K562 (cell line): ENCODE results near the gene PPM1N. TPM values are rescaled to one million over a fixed set of nuclear protein-coding genes. Genes with fewer than 3 reads are reported as not detected.
A peak's percentile ranks its signal among the peaks of the same experiment; 100 is the strongest.

ENCODE experiments used
- HDAC1 ChIP-seq, 2 experiments: fragments of 450-650 bp; IDR thresholded peaks; 2 replicates each; pipeline ENCODE4 v1.6.1; 2016 to 2017; ENCODE audit warnings: inconsistent platforms in 1 of 2, mild to moderate bottlenecking in 1 of 2, moderate library complexity in 1 of 2
- MLLT1 ChIP-seq, 2 experiments: fragments of 450-650 bp; IDR thresholded peaks; 2 replicates each; pipeline ENCODE4 v1.6.1; 2016
- NFIC ChIP-seq: fragments of 450-650 bp; IDR thresholded peaks from 2 replicates; pipeline ENCODE4 v1.6.1; 2017; ENCODE audit warnings: mild to moderate bottlenecking, inconsistent platforms
- RBFOX2 ChIP-seq: fragments of 200-400 bp; formaldehyde crosslinking; IDR thresholded peaks from 2 replicates; pipeline ENCODE4 v1.6.1; 2017; ENCODE audit warnings: low read depth, mild to moderate bottlenecking, low read length, moderate library complexity
- TAF15 ChIP-seq: fragments of 200-400 bp; formaldehyde crosslinking; IDR thresholded peaks from 2 replicates; pipeline ENCODE4 v1.6.1; 2017; ENCODE audit warnings: mild to moderate bottlenecking, low read depth, low read length, moderate library complexity
- ZNF77 ChIP-seq: fragments of 250-450 bp; sonication (Bioruptor Pico); IDR thresholded peaks from 2 replicates; pipeline ENCODE4 v1.5.0; 2020
- polyA plus RNA-seq, 8 experiments: library from polyadenylated mRNA; depleted of rRNA in 4 of 8; stranded (reverse) in 5 of 8; unstranded in 3 of 8; fragments of >200 nt; fragmentation: Nextera tagmentation in 2 of 8; fragmentation: Illumina TruSeq in 1 of 8; extraction: Ambion mirVana in 2 of 8; extraction: Trizol in 1 of 8; gene quantifications; 2 replicates each; pipeline versions ENCODE4 v1.2.1 to v1.2.3, GENCODE V29; 2011 to 2014; ENCODE audit warnings: inconsistent platforms in 1 of 8, missing spikeins in 1 of 8
- total RNA-seq, 7 experiments: library from RNA; depleted of rRNA in 6 of 7; stranded (reverse); fragments of >200 nt in 6 of 7; fragmentation: Illumina TruSeq in 2 of 7; extraction: Trizol in 2 of 7; gene quantifications; 2 replicates each; pipeline versions ENCODE4 v1.2.1 to v1.2.3, GENCODE V29; 2011 to 2021; ENCODE audit warnings: low replicate concordance in 1 of 7

PPM1N gene
- total and polyA plus RNA-seq, 9 of the 15 experiments (the other 6 are each of a cell fraction or from before 2014, with no cell fraction given) = 4.5 to 15.6 (median 8.7) TPM

GRCh38 chr19:45499196-45500180, 1.2 kb downstream of the PPM1N start (continued):
- TF ChIP-seq TAF15 (no peak), MLLT1 (IDR thresholded peaks at IDR 0.05) (no peak), NFIC (peak; percentile 27; the same call in 1 of the 2 replicates), ZNF77 (CRISPR knock-in tag) (no peak), HDAC1 (IDR thresholded peaks at IDR 0.05) (0 out of 4 replicates have a peak, but pooled peaks of 1 of the 2 experiments have one; percentile 8), RBFOX2 (peak; percentile 24; the same call in 1 of the 2 replicates)
